ENCODE data around the gene ZNF462.

GRCh38 chr9:106941916-106942315 lies 79.0 kb downstream of the ZNF462 start:
- TF ChIP-seq CTCF (IDR thresholded peaks at IDR 0.05) (no peak), EP300 (IDR thresholded peaks at IDR 0.05) (no peak)
